Measurements from ENCODE around the gene GSTT2B. TPM values are rescaled to one million over a fixed set of nuclear protein-coding genes. Genes with fewer than 3 reads are reported as not detected.
"Not testable (repeated sequence)": the region's sequence is repeated elsewhere in the genome, so short reads cannot be mapped to it uniquely, and the experiment has no call there.

The GSTT2B gene
- total RNA-seq, 1 donor from 2014 or later, result not detected

GRCh38 chr22:23970816-23971486 is 10.0 kb upstream of the GSTT2B start:
- CTCF ChIA-PET, result no interaction called here
- no peaks in the 10 kb centered on the region for H3K27me3 Mint-ChIP-seq
- H3K4me1 Mint-ChIP-seq, result peaks cover 19% of the 10 kb centered on the region
- no peak overlapping the region for H3K4me3 Mint-ChIP-seq
- POLR2A ChIA-PET, result no interaction called here
- intact Hi-C loops (cut with micrococcal nuclease), result loop anchor here (10.0 kb wide), 1 partner anchor 56 kb away; no protein-coding TSS in a partner anchor
- DNase-seq, result no peak
- ATAC-seq (ENCODE audit: low read depth), result no peak
- H3K9me3 Mint-ChIP-seq, result no peaks in the 10 kb centered on the region
- no peak overlapping the region for H3K27ac Mint-ChIP-seq
- H3K36me3 Mint-ChIP-seq (ENCODE audit: low read depth), result peaks cover 31% of the 10 kb centered on the region
- no peak for TF ChIP-seq CTCF (IDR thresholded peaks at IDR 0.05)

GRCh38 chr22:23970201-23970641 is 9.2 kb upstream of the GSTT2B start:
- Mint-ChIP-seq H3K4me1 (peaks cover 19% of the 10 kb centered on the region), H3K36me3 (ENCODE audit: low read depth) (peaks cover 31% of the 10 kb centered on the region), H3K27me3 (no peaks in the 10 kb centered on the region), H3K9me3 (no peaks in the 10 kb centered on the region), H3K27ac (no peak overlapping the region), H3K4me3 (peak overlapping the region; percentile 1)
- TF ChIP-seq CTCF (IDR thresholded peaks at IDR 0.05), result no peak
- no peak for DNase-seq
- no peak for ATAC-seq (ENCODE audit: low read depth)
- POLR2A ChIA-PET, result no interaction called here
- CTCF ChIA-PET, result no interaction called here
- intact Hi-C loops (cut with micrococcal nuclease), result loop anchor here (10.0 kb wide), 1 partner anchor 55 kb away; no protein-coding TSS in a partner anchor

- Mint-ChIP-seq H3K4me1 (peaks cover 19% of the 10 kb centered on the region), H3K4me3 (no peak overlapping the region), H3K36me3 (ENCODE audit: low read depth) (peaks cover 31% of the 10 kb centered on the region), H3K27ac (no peak overlapping the region), H3K27me3 (no peaks in the 10 kb centered on the region), H3K9me3 (no peaks in the 10 kb centered on the region)
- no peak for ATAC-seq (ENCODE audit: low read depth)
- no peak for TF ChIP-seq CTCF (IDR thresholded peaks at IDR 0.05)
- DNase-seq, result no peak
- POLR2A ChIA-PET, result no interaction called here
- intact Hi-C loops (cut with micrococcal nuclease), result loop anchor here (5.0 kb wide), 1 partner anchor 37 kb away; no protein-coding TSS in a partner anchor
- CTCF ChIA-PET, result no interaction called here
These were observed 8.1 kb upstream of the GSTT2B start for GRCh38 chr22:23969071-23969470.

- peak; percentile 92 for ATAC-seq (ENCODE audit: low read depth)
- H3K9me3 Mint-ChIP-seq, result not testable (repeated sequence)
These were observed 5.6 kb upstream of the GSTT2B start, which contains the start of gene DDTL for GRCh38 chr22:23966568-23966967. DDTL (plus strand) TSS chr22:23966888; CDS start chr22:23966915, 27 bp downstream.

GRCh38 chr22:23966094-23966493 is 5.1 kb upstream of the GSTT2B start:
- intact Hi-C loops (cut with micrococcal nuclease), result loop anchor here (5.0 kb wide), 1 partner anchor 34 kb away; no protein-coding TSS in a partner anchor
- ATAC-seq (ENCODE audit: low read depth), result peak; percentile 59
- H3K27me3 Mint-ChIP-seq, DNase-seq, POLR2A ChIA-PET, CTCF ChIA-PET, H3K9me3 Mint-ChIP-seq, H3K27ac Mint-ChIP-seq, H3K4me3 Mint-ChIP-seq: not testable (repeated sequence)
- Mint-ChIP-seq H3K4me1 (peaks cover 14% of the 10 kb centered on the region), H3K36me3 (ENCODE audit: low read depth) (peaks cover 22% of the 10 kb centered on the region)

More at GRCh38 chr22:23966568-23966967, 5.6 kb upstream of the GSTT2B start, which contains the start of gene DDTL:
- H3K27ac Mint-ChIP-seq, DNase-seq, H3K27me3 Mint-ChIP-seq, POLR2A ChIA-PET, H3K4me3 Mint-ChIP-seq, CTCF ChIA-PET: not testable (repeated sequence)
- intact Hi-C loops (cut with micrococcal nuclease), result loop anchor here (5.0 kb wide), 1 partner anchor 34 kb away; no protein-coding TSS in a partner anchor
- peaks cover 17% of the 10 kb centered on the region for H3K4me1 Mint-ChIP-seq
- peaks cover 27% of the 10 kb centered on the region for H3K36me3 Mint-ChIP-seq (ENCODE audit: low read depth)

- DNase-seq (peak; percentile 60), ATAC-seq (ENCODE audit: low read depth) (peak; percentile 97)
- H3K27me3 Mint-ChIP-seq; H3K9me3 Mint-ChIP-seq; H3K4me1 Mint-ChIP-seq; H3K4me3 Mint-ChIP-seq; H3K27ac Mint-ChIP-seq; H3K36me3 Mint-ChIP-seq (ENCODE audit: low read depth); POLR2A ChIA-PET: not testable (repeated sequence)
- CTCF ChIA-PET, result interaction anchor here (0.6 to 1.1 kb wide), 6 partner anchors 84 to 571 kb away, joined by 3 to 4 read pairs (median 3); no protein-coding TSS in a partner anchor
- intact Hi-C loops (cut with micrococcal nuclease), result loop anchor here (5.0 to 10.0 kb wide), 4 partner anchors 94 to 568 kb away; partner anchors contain the start of gene MMP11
These were observed 4.6 kb downstream of the GSTT2B start for GRCh38 chr22:23956301-23956900.

GRCh38 chr22:23955886-23956285 is 5.1 kb downstream of the GSTT2B start:
- H3K4me1 Mint-ChIP-seq; ATAC-seq (ENCODE audit: low read depth); DNase-seq; H3K9me3 Mint-ChIP-seq; H3K4me3 Mint-ChIP-seq; H3K27ac Mint-ChIP-seq; H3K36me3 Mint-ChIP-seq (ENCODE audit: low read depth); POLR2A ChIA-PET; H3K27me3 Mint-ChIP-seq: not testable (repeated sequence)
- intact Hi-C loops (cut with micrococcal nuclease), result loop anchor here (5.0 to 10.0 kb wide), 4 partner anchors 94 to 569 kb away; partner anchors contain the start of gene MMP11
- CTCF ChIA-PET, result interaction anchor here (0.6 to 1.1 kb wide), 6 partner anchors 85 to 570 kb away, joined by 3 to 4 read pairs (median 3); no protein-coding TSS in a partner anchor

- POLR2A ChIA-PET, H3K27ac Mint-ChIP-seq: not testable (repeated sequence)
- intact Hi-C loops (cut with micrococcal nuclease), result loop anchor here (5.0 to 10.0 kb wide), 4 partner anchors 93 to 570 kb away; partner anchors contain the start of gene MMP11
These were observed 6.0 kb downstream of the GSTT2B start for GRCh38 chr22:23954991-23955305.

More at GRCh38 chr22:23954991-23955305, 6.0 kb downstream of the GSTT2B start:
- H3K4me1 Mint-ChIP-seq; H3K27me3 Mint-ChIP-seq; H3K36me3 Mint-ChIP-seq (ENCODE audit: low read depth); H3K4me3 Mint-ChIP-seq; ATAC-seq (ENCODE audit: low read depth); CTCF ChIA-PET; H3K9me3 Mint-ChIP-seq; DNase-seq: not testable (repeated sequence)

Data from activated B cell treated with CpG ODN at 0.5 μM for 24 hours (primary cell).